ENCODE measurements around the gene SCIMP. TPM values are rescaled to one million over a fixed set of nuclear protein-coding genes. Genes with fewer than 3 reads are reported as not detected.

The SCIMP gene
- total and polyA plus RNA-seq, 2 of the 13 experiments (the other 11 are each of a cell fraction or from before 2014, with no cell fraction given), result not detected

GRCh38 chr17:5198472-5198871 is 36.2 kb downstream of the SCIMP start:
- Histone ChIP-seq H3K9me3 (ENCODE audit: low read length) (no peaks in the 10 kb centered on the region), H3K27ac (ENCODE audit: extremely low read length, insufficient read depth, low read length) (no peak overlapping the region), H2AFZ (ENCODE audit: low read length) (no peak overlapping the region), H3K36me3 (replicated peaks in 1 of 2; ENCODE audit: control insufficient read depth in 1 of 2, insufficient read depth in 2 of 2, low read length in 2 of 2) (no peaks in the 10 kb centered on the region), H3K4me2 (ENCODE audit: low read depth, low read length) (no peak overlapping the region), H3K27me3 (ENCODE audit: control insufficient read depth in 1 of 2, insufficient read depth in 2 of 2, low read length in 2 of 2) (no peaks in the 10 kb centered on the region), H3K9ac (ENCODE audit: insufficient read depth, low read depth, low read length) (no peak overlapping the region), H3K79me2 (ENCODE audit: insufficient read depth, low read length) (no peaks in the 10 kb centered on the region), H3K4me3 (replicated peaks in 1 of 3; ENCODE audit: insufficient read depth in 1 of 3, low read depth in 2 of 3, low read length in 3 of 3) (no peak overlapping the region), H4K20me1 (ENCODE audit: insufficient read depth, low read length) (no peaks in the 10 kb centered on the region), H3K4me1 (ENCODE audit: insufficient read depth, low read length) (no peaks in the 10 kb centered on the region)
- WGBS (ENCODE audit: low lambda C conversion rate), result 76% methylated on average over 4 of the region's 7 CpGs
- intact Hi-C loops (cut with micrococcal nuclease; ENCODE audit: unreplicated experiment), result no loop called here
- POLR2A ChIA-PET, result no interaction called here
- ATAC-seq (no peak), DNase-seq (ENCODE audit: low spot score) (no peak), FAIRE-seq (no peak)
- BruUV-seq (replicated peaks), result no TSS peak
- in situ Hi-C loops (cut with HindIII; ENCODE audit: extremely low pct_ligation_motif_present, low pct_unique_long_range_greater_than_20kb), result no loop called here
- CTCF ChIA-PET (ENCODE audit: low intra/inter-chr PET ratio, low total read pairs), result interaction anchor here (3.6 kb wide), 1 partner anchor 39 kb away, joined by 33 read pairs; no protein-coding TSS in a partner anchor
- TF ChIP-seq KDM5B (CRISPR knock-in tag; IDR thresholded peaks at IDR 0.05; ENCODE audit: borderline replicate concordance) (no peak), GMEB2 (CRISPR knock-in tag; IDR thresholded peaks at IDR 0.05; ENCODE audit: low read depth) (no peak), PHF20 (CRISPR knock-in tag; IDR thresholded peaks at IDR 0.05) (no peak), ZNF468 (CRISPR knock-in tag; IDR thresholded peaks at IDR 0.05) (no peak), SNAPC4 (CRISPR knock-in tag; IDR thresholded peaks at IDR 0.05) (no peak), ZNF432 (CRISPR knock-in tag; IDR thresholded peaks at IDR 0.05; ENCODE audit: borderline replicate concordance) (no peak), ZNF841 (CRISPR knock-in tag; IDR thresholded peaks at IDR 0.05; ENCODE audit: borderline replicate concordance) (no peak), DBP (CRISPR knock-in tag; IDR thresholded peaks at IDR 0.05; ENCODE audit: not compliant biosample characterization) (no peak), ZNF550 (CRISPR knock-in tag; IDR thresholded peaks at IDR 0.05; ENCODE audit: borderline replicate concordance) (no peak), GPN1 (CRISPR knock-in tag; IDR thresholded peaks at IDR 0.05; ENCODE audit: borderline replicate concordance) (no peak)
